Activated CD4-positive, alpha-beta T cell treated with anti-CD3 and anti-CD28 coated beads, Interleukin-2, amount 50 U/mL, for 48 hours (primary cell): Measurements from ENCODE around the gene PCDHGB1.
"Not testable (repeated sequence)": the region's sequence is repeated elsewhere in the genome, so short reads cannot be mapped to it uniquely, and the experiment has no call there.

Experiments used
- DNase-seq, 2 experiments: peaks; one replicate each; pipeline ENCODE4 v3.0.0-alpha.2; 2020

The PCDHGB1 gene

DNA sequence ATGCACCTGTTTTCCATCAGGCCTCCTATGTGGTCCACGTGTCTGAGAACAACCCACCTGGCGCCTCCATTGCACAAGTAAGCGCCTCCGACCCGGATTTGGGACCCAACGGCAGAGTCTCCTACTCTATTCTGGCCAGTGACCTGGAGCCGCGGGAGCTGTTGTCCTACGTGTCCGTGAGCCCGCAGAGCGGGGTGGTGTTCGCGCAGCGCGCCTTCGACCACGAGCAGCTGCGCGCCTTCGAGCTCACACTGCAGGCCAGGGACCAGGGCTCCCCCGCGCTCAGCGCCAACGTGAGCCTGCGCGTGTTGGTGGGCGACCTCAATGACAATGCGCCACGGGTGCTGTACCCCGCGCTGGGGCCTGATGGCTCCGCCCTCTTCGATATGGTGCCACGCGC lies 1.7 kb downstream of the PCDHGB1 start:
- no peak for DNase-seq

GRCh38 chr5:141354900-141355469 lies 5.1 kb downstream of the PCDHGB1 start, which contains the start of gene PCDHGA4:
Gene PCDHGA4, plus strand, starts transcription at chr5:141355021. Its CDS starts 87 bp downstream, at chr5:141355108.
- no peak for DNase-seq

DNA sequence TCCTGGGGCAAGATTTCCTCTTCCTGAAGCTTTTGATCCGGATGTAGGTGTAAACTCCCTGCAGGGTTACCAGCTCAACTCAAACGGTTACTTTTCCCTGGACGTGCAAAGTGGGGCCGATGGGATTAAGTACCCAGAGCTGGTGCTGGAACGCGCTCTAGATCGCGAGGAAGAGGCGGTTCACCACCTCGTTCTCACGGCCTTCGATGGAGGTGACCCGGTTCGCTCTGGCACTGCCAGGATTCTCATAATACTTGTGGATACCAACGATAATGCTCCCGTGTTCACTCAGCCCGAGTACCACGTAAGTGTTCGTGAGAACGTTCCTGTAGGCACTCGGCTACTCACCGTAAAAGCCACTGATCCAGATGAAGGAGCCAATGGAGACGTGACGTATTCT lies 5.7 kb downstream of the PCDHGB1 start:
- DNase-seq, result no peak

GRCh38 chr5:141356133-141356532 lies 6.2 kb downstream of the PCDHGB1 start:
- no peak for DNase-seq

DNA sequence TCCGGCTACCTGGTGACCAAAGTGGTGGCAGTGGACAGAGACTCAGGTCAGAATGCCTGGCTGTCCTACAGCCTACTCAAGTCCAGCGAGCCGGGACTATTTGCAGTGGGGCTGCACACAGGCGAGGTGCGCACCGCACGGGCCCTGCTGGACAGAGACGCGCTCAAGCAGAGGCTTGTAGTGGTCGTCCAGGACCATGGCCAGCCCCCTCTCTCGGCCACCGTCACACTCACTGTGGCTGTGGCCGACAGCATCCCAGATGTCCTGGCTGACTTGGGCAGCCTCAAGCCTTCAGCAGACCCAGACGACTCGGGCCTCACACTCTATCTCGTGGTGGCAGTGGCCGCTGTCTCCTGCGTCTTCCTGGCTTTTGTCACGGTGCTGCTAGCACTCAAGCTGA lies 7.1 kb downstream of the PCDHGB1 start:
- DNase-seq, result no peak

DNA sequence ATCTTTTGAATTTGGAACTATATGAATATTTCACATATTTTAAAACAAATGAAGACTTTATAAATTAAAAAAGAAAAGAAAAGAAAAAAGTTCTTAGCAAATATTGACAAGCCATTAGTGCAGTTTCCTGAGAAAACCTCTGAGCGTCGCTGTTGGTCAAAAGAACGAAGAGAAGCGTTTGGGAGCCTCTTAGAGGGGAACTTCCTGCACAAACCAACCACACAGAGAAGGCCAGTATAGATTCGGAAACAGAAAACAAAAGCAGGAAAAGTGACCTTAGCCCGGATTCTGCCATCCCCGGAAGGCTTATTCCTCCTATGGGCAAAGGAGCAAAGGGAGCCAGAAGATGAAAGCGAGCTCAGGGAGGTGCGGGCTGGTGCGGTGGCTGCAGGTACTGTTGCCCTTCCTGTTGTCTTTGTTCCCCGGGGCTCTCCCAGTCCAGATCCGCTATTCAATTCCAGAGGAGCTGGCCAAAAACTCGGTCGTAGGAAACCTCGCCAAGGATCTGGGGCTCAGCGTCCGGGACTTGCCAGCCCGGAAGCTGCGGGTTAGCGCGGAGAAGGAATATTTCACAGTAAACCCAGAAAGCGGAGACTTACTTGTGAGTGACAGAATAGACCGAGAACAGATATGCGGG lies 10.0 kb downstream of the PCDHGB1 start, which contains the start of gene PCDHGB2:
Gene PCDHGB2 (plus strand): TSS at position 205 of the 637 bp plus-strand sequence. CDS start 142 bp downstream, at position 347.
- no peak for DNase-seq

DNA sequence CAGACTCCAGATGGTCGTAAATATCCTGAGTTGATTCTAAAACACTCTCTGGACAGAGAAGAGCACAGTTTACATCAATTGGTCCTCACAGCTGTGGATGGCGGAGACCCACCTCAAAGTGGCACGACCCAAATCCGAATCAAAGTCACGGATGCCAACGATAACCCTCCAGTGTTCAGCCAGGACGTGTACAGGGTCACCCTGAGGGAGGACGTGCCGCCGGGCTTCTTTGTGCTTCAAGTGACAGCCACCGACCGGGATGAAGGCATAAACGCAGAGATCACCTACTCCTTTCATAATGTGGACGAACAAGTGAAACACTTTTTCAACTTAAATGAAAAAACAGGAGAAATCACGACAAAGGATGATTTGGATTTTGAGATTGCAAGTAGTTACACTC lies 10.8 kb downstream of the PCDHGB1 start:
- no peak for DNase-seq

DNA sequence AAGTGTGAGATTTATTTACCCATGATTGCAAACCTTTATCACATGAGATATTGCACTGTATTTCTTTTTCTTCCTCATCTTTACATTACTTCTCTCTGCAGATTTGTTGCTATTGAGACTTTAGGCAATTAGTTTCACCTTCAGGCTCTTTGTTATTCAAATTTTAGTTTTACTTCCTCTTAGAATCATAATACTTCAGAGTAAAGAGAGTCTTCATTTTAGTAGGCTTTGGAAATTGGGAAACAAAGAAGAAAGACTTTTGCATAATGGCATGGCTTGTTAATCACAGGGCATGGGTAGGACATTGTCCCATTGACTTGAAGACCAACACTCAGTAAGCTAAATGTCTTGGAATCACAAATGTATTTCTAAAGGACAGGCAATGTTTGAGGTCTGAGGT lies 12.8 kb downstream of the PCDHGB1 start:
- no peak for DNase-seq

- DNase-seq, result no peak
Observed at GRCh38 chr5:141363952-141364660, 14.2 kb downstream of the PCDHGB1 start, which contains the start of gene PCDHGA5. Gene PCDHGA5, plus strand, starts transcription at chr5:141364162. Its CDS starts 169 bp downstream, at chr5:141364331.

DNA sequence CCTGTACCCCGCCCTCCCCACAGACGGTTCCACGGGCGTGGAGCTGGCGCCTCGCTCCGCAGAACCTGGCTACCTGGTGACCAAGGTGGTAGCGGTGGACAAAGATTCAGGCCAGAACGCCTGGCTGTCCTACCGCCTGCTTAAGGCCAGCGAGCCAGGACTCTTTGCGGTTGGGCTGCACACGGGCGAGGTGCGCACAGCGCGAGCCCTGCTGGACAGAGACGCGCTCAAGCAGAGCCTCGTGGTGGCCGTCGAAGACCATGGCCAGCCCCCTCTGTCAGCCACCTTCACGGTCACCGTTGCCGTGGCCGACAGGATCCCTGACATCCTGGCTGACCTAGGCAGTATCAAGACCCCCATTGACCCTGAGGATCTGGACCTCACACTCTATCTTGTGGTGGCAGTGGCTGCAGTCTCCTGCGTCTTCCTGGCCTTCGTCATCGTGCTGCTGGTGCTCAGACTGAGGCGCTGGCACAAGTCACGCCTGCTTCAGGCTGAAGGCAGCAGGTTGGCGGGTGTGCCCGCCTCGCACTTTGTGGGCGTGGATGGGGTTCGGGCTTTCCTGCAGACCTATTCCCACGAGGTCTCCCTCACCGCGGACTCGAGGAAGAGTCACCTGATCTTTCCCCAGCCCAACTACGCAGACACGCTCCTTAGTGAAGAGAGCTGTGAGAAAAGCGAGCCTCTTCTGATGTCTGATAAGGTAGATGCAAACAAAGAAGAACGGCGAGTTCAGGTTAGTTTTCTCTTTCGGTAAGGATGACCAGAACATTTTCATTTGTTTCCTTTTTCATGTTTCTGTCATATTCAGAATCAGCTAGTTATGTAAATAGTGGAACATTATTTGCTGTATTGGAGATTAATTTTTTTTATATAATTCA lies 16.4 kb downstream of the PCDHGB1 start:
- no peak for DNase-seq

- peak; percentile 13 to 36 for DNase-seq
Observed at GRCh38 chr5:141369994-141370848, 20.3 kb downstream of the PCDHGB1 start, which contains the start of gene PCDHGB3. Gene PCDHGB3, plus strand, starts transcription at chr5:141370242. Its CDS starts 153 bp downstream, at chr5:141370395.

- no peak for DNase-seq
Observed at GRCh38 chr5:141371572-141372475, 21.9 kb downstream of the PCDHGB1 start.

DNA sequence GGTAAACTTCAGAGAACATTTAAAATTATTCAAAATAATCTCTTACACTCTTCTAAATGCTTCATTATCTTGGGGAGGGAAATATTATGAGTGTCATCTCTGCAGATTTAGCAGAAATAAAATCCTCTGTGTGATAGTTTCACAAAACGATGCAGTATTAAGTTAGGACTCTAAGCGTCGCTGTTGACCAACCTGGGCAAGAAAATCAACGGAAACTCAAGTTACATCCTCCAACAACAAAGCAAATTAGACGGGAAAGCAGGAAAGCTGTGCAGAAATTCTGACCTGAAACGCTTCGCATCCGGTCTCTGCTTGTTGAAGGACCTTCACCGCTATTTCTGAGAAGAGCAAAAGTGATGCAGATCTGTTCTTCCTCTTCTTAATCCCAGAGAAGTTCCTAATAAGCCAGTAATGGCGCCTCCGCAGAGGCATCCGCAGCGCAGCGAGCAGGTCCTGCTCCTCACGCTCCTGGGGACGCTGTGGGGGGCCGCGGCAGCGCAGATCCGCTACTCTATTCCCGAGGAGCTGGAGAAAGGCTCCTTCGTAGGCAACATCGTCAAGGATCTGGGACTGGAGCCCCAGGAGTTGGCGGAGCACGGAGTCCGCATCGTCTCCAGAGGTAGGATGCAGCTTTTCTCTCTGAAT lies 23.9 kb downstream of the PCDHGB1 start, which contains the start of gene PCDHGA6:
Gene PCDHGA6 (plus strand): TSS at position 219 of the 645 bp plus-strand sequence. CDS start 193 bp downstream, at position 412.
- no peak for DNase-seq

- no peak for DNase-seq
Observed at GRCh38 chr5:141374627-141375026, 24.7 kb downstream of the PCDHGB1 start.

GRCh38 chr5:141375444-141376155 lies 25.7 kb downstream of the PCDHGB1 start:
- DNase-seq, result not testable (repeated sequence)

GRCh38 chr5:141382469-141383294 lies 32.8 kb downstream of the PCDHGB1 start, which contains the start of gene PCDHGA7:
Gene PCDHGA7, plus strand, starts transcription at chr5:141382742. Its CDS starts 158 bp downstream, at chr5:141382900.
- DNase-seq, result no peak

GRCh38 chr5:141383345-141383744 lies 33.4 kb downstream of the PCDHGB1 start:
- no peak for DNase-seq
